Right atrium auricular region (tissue), 2 donors: ENCODE data around the gene LRRC59. TPM values are rescaled to one million over a fixed set of nuclear protein-coding genes. Genes with fewer than 3 reads are reported as not detected.
"Not testable (repeated sequence)": the region's sequence is repeated elsewhere in the genome, so short reads cannot be mapped to it uniquely, and the experiment has no call there.

Experiments
- DNase-seq: peaks from one replicate; pipeline ENCODE4 v3.0.0-alpha.2; 2019; ENCODE audit warnings: low spot score
- H3K27ac ChIP-seq, 2 donors: fragments of 200-600 bp; sonication (generic); 1 replicate in 1 of 2; 2 replicates in 1 of 2; pipeline ENCODE4 v1.5.1; 2016 to 2019
- H3K27me3 ChIP-seq, 2 donors: fragments of 200-600 bp; sonication (generic); one replicate each; pipeline versions ENCODE4 v1.5.1 to v1.6.0; 2017 to 2019
- H3K36me3 ChIP-seq: fragments of 200-600 bp; sonication (generic); one replicate; pipeline ENCODE4 v1.5.1; 2016
- H3K4me1 ChIP-seq, 2 donors: fragments of 200-600 bp; sonication (generic); one replicate each; pipeline versions ENCODE4 v1.5.1 to v1.6.0; 2017 to 2019
- H3K4me3 ChIP-seq, 2 donors: fragments of 200-600 bp; sonication (generic); 1 replicate in 1 of 2; 2 replicates in 1 of 2; pipeline ENCODE4 v1.5.1; 2017 to 2019; ENCODE audit warnings: mild to moderate bottlenecking in 1 of 2, moderate library complexity in 1 of 2
- H3K9me3 ChIP-seq, 2 donors: fragments of 200-600 bp; sonication (generic); one replicate each; pipeline ENCODE4 v1.5.1; 2019
- total RNA-seq, 2 donors: library from RNA; depleted of rRNA; stranded (reverse); fragments of >200 nt; gene quantifications; one replicate each; pipeline ENCODE4 v1.1.0, GENCODE V29; 2016
- TF ChIP-seq, protein P1 (sequence below), 2 donors: fragments of 200-600 bp; sonication (generic); IDR thresholded peaks; one replicate each; pipeline ENCODE4 v1.5.1; 2019; ENCODE audit warnings: antibody characterized with exemption in 2 of 2

Gene LRRC59
- total RNA-seq, 2 donors from 2014 or later = 31.7 to 50.6 TPM

DNA sequence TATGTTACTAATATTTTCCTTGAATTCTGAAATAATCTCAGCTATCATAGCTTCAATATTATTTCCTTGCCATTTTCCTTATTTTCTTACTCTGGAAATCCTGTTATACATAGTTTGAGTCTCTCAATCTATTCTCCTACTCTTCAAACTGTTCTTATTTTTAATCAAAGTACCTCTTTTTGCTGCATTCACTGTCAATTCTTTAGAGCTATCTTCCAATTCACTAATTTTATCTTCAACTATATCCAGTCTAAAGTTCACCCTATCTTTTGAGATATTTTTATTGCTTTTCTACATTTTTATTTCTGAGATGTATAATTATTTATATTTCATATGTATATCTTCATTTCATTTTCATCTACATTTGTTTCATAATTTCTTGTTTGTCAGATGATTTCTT, 58.7 kb downstream of the LRRC59 start:
- Histone ChIP-seq H3K4me1 (no peaks in the 10 kb centered on the region), H3K4me3 (no peak overlapping the region), H3K27me3 (no peaks in the 10 kb centered on the region), H3K36me3 (no peaks in the 10 kb centered on the region), H3K27ac (no peak overlapping the region), H3K9me3 (peaks cover 0 to 12% of the 10 kb centered on the region in 2 donors)
- DNase-seq = no peak
- TF ChIP-seq, protein P1, sequence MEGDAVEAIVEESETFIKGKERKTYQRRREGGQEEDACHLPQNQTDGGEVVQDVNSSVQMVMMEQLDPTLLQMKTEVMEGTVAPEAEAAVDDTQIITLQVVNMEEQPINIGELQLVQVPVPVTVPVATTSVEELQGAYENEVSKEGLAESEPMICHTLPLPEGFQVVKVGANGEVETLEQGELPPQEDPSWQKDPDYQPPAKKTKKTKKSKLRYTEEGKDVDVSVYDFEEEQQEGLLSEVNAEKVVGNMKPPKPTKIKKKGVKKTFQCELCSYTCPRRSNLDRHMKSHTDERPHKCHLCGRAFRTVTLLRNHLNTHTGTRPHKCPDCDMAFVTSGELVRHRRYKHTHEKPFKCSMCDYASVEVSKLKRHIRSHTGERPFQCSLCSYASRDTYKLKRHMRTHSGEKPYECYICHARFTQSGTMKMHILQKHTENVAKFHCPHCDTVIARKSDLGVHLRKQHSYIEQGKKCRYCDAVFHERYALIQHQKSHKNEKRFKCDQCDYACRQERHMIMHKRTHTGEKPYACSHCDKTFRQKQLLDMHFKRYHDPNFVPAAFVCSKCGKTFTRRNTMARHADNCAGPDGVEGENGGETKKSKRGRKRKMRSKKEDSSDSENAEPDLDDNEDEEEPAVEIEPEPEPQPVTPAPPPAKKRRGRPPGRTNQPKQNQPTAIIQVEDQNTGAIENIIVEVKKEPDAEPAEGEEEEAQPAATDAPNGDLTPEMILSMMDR (IDR thresholded peaks at IDR 0.05) = no peak

DNA sequence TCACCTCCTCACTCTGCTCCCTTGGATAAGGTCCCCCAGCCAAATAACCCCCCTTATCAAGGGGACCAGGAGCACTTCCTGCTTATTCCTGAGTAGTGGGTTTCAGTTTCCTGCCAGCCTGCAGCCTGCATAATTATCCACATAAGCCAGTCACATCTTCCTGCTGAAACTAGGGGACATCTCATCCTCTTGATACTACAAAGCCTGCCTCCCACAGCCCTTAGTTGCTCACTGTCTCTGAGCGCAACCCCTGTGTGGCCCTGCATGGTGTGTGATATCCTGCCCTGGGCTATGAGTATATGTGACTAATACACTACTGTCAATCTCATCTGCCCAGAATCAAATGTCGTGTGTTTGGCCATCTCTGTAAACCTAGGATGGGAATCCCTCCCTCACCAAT, 59.4 kb downstream of the LRRC59 start:
- TF ChIP-seq, protein P1 (IDR thresholded peaks at IDR 0.05) = no peak
- DNase-seq = no peak

DNA sequence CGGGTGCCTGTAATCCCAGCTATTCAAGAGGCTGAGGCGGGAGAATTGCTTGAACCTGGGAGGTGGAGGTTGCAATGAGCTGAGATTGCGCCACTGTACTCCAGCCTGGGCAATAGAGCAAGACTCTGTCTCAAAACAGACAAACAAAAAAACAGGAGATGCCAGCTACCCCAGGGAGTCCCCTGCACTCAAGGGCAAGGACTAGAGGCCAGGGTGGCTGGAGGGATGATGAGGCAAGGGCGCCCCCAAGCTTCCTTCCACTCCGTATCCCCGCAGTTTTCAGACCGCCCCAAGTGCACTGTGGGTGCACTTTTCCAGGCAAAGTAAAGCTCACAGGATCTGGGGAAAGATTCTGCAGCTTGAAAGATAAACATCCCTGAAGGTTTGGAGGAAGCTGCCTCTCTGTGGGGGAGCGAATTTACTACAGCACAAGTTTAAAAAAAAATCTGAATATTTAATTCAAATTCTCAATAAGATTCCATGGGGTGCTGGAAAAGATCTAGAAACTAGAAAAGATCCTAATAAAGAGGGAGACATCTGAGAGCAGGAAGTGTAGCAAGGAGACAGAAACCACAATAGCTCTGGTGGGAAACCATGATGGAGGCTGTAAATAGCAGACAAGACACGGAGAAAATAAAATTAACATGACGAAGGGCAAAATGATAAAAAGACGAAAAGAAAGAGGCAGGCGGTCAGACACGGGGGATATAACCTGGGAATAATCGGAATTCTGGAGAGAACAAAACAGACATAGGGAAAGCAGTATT, 63.8 kb downstream of the LRRC59 start:
- H3K9me3 ChIP-seq, H3K36me3 ChIP-seq, H3K4me3 ChIP-seq, H3K27ac ChIP-seq, H3K27me3 ChIP-seq, DNase-seq, H3K4me1 ChIP-seq: not testable (repeated sequence)

More for the DNA sequence above, 59.4 kb downstream of the LRRC59 start:
- Histone ChIP-seq H3K27me3 (no peaks in the 10 kb centered on the region), H3K4me3 (no peak overlapping the region), H3K36me3 (no peaks in the 10 kb centered on the region), H3K27ac (no peak overlapping the region), H3K4me1 (no peaks in the 10 kb centered on the region), H3K9me3 (peaks cover 0 to 12% of the 10 kb centered on the region in 2 donors)

DNA sequence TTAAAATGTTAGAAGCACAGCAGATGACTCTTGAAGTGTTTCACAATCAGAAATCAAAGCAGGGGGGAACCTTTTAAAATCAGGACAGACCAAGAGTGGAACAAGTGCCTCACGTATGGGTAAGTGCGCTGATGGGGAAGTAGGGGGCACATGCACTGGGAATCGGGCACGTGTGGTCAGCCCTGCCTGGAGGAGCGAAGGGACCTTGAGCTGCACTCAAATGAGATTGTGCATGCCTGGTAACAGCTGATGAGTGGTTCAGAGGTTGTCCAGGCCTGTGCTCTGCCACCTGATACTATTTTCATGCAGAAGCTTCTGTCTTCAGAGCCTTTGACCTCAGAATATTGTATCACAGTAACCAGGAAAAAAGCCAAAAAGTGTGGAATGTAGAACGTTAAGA, 65.1 kb downstream of the LRRC59 start:
- Histone ChIP-seq H3K27me3 (no peaks in the 10 kb centered on the region), H3K36me3 (no peaks in the 10 kb centered on the region), H3K4me1 (no peaks in the 10 kb centered on the region), H3K4me3 (no peak overlapping the region), H3K9me3 (no peaks in the 10 kb centered on the region), H3K27ac (no peak overlapping the region)
- no peak for DNase-seq
- TF ChIP-seq, protein P1 (IDR thresholded peaks at IDR 0.05) = no peak

Other genes with a start within 250 kb of the LRRC59 start
- 10 to 100 TPM; 16.9 to 24.2 TPM for gene PPP1R9B, start 246.8 kb downstream of the LRRC59 start, total RNA-seq
- gene SGCA, start 231.5 kb downstream of the LRRC59 start, total RNA-seq = 100 to 1,000 TPM; 120 to 207 TPM
- gene COL1A1, start 195.9 kb downstream of the LRRC59 start, total RNA-seq = 100 to 1,000 TPM in 1 of 2 donors, 10 to 100 TPM in 1; 19.8 to 180 TPM
- gene TMEM92, start 123.1 kb downstream of the LRRC59 start, total RNA-seq = not detected
- 10 to 100 TPM; 17.1 to 20.6 TPM for gene XYLT2, start 51.4 kb downstream of the LRRC59 start, total RNA-seq
- 10 to 100 TPM; 87.1 to 91.0 TPM for gene MRPL27, start 24.3 kb downstream of the LRRC59 start, total RNA-seq
- under 1 TPM in 1 of 2 donors, not detected in 1; 0.33 TPM for gene EME1, start 24.3 kb downstream of the LRRC59 start, total RNA-seq
- 10 to 100 TPM; 22.2 to 42.6 TPM for gene ACSF2, start 28.7 kb upstream of the LRRC59 start, total RNA-seq
- gene CHAD, start 71.4 kb upstream of the LRRC59 start, total RNA-seq = under 1 TPM in 1 of 2 donors, not detected in 1; 0.70 TPM
- gene RSAD1, start 81.3 kb upstream of the LRRC59 start, total RNA-seq = 10 to 100 TPM; 19.1 to 19.3 TPM
- under 1 TPM; 0.16 to 0.19 TPM for gene MYCBPAP, start 110.9 kb upstream of the LRRC59 start, total RNA-seq
- 10 to 100 TPM in 1 of 2 donors, 1 to 10 TPM in 1; 4.5 to 13.3 TPM for gene EPN3, start 135.2 kb upstream of the LRRC59 start, total RNA-seq
- gene SPATA20, start 149.7 kb upstream of the LRRC59 start, total RNA-seq = 10 to 100 TPM; 42.8 to 59.3 TPM
- 1 to 10 TPM; 4.3 to 6.2 TPM for gene CACNA1G, start 163.2 kb upstream of the LRRC59 start, total RNA-seq
- gene ABCC3, start 237.4 kb upstream of the LRRC59 start, total RNA-seq = 1 to 10 TPM; 1.4 to 4.5 TPM